Lung microvascular endothelial cell (primary cell): Measurements from ENCODE around the gene KRT77. TPM values are rescaled to one million over a fixed set of nuclear protein-coding genes. Genes with fewer than 3 reads are reported as not detected.
A peak's percentile ranks its signal among the peaks of the same experiment; 100 is the strongest.

Source experiments
- DNase-seq, 2 donors: peaks; one replicate each; pipeline versions ENCODE4 v3.0.0 to v3.0.0-alpha.2; 2010; ENCODE audit warnings: low read depth in 2 of 2
- total RNA-seq: library from RNA; depleted of rRNA; stranded (reverse); fragments of >200 nt; gene quantifications from 2 replicates; pipeline ENCODE4 v1.2.1, GENCODE V29; 2014

Gene KRT77
- total RNA-seq, 1 donor from 2014 or later = not detected

DNA sequence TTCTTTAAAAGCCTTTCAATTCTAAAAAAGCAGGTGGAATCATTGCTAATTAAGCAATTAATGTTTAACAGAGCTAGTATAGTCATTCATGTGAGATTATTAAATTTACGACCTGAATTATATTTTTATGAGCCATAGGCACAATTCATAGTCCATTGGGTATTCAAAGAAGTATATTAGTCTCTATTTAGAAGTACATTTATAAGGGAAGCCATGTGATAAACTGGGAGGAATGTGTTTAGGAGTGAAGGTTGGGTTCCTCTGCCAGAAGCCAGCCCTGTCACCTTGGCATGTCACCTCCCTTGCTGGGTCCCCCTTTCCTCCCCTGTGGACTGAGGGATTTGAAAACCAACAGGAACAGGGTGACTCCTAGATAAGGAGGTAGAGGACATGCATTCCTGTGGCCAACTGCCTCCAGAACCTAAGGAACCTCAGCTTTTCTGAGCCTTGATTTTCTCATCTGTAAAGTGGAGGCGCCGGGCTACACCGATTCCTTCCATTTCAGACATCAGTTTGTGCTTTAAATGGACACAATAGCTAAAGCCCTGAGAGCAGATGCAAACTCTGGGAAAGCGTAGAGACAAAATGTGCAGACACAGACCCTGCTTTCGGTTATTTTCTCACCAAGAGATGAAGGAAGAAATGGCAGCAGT is 45.9 kb downstream of the KRT77 start:
- no peak for DNase-seq

DNA sequence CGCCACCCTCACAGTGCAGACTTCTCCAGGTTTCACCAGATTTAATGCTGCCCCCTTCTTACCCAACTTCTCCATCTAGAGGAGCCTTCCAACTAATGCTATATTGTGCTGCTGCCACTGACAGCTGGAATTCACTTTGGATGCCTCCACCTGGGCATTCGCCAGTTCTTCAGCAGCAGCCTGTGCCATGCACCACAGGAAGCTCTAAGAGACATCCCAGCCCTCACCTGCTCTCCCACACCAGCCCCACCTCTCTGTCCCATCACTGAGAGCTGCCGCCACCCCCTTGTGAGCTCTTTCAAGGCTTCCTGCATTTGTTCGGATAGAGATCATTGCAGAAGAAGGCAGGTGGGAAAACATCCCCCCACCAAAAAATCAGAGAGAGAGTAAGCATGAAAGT is 46.7 kb downstream of the KRT77 start:
- no peak for DNase-seq

DNA sequence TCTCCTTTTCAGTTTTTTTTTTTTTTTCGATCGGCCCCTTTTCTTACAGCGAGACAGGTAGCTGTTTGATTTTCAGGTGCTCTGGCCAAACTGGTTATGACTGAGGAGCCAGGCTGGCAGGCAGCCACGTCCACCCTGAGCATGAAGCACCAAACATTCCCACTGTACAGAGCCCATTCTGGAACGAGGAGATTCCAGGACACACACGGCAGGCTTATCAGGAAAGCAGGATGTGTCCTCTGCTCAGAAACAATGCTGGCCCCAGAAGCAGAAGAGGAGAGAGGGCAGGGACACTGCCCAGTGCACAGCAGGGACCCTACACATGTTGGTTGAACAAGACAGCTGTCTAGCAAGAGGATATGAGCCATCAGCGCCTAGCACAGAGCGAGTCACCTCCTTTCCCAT is 47.6 kb downstream of the KRT77 start:
- DNase-seq = peak in 1 of 2 donors; percentile 60

DNA sequence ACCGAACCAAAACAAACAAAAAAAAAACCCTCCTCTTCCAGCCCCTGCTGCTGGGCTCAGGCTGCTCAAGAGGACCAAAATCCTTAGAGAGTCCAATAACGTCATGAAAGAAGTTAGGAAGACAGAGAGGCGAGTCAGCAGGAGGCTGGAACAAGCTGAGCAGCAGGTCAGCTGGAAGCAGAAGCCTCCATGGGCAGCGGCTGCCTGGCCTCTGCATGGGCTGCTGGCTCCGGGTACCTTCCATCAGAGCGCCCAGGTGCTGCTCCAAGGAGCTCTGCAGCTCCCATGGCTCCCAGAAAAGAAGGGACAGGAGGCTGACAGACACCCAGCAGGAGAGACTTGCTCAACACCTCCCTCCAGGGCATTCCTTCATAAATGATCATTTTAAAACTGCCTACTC is 48.1 kb downstream of the KRT77 start:
- no peak for DNase-seq

DNA sequence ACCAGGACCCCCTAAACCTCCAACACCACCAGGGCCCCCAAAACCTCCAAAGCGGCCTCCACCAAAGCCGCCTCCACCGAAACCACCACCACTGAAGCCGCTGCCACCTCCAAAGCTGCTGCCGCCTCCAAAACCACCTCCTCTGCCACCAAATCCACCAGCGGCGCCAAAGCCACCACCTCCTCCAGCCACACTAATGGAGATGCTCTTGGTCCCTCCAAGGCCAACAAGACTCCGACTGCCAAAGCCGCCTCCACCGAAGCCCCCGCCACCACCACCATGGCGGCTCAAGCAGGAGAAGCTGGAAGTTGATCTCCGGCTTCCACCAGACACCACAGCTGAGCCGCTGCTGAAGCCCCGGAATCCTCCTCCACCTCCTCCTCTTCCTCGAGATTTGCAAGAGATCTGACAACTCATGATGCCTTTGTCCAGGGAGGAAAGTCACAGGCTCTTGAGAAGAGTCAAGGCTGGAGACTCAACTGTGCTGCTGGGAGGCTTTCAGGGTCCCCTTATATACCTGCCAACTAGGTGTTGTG is 51.5 kb downstream of the KRT77 start, which contains the start of gene KRT2:
TSS of gene KRT2 (minus strand) at position 486 of the 536 bp plus-strand sequence. CDS start at position 417, 69 bp downstream.
- DNase-seq = no peak

DNA sequence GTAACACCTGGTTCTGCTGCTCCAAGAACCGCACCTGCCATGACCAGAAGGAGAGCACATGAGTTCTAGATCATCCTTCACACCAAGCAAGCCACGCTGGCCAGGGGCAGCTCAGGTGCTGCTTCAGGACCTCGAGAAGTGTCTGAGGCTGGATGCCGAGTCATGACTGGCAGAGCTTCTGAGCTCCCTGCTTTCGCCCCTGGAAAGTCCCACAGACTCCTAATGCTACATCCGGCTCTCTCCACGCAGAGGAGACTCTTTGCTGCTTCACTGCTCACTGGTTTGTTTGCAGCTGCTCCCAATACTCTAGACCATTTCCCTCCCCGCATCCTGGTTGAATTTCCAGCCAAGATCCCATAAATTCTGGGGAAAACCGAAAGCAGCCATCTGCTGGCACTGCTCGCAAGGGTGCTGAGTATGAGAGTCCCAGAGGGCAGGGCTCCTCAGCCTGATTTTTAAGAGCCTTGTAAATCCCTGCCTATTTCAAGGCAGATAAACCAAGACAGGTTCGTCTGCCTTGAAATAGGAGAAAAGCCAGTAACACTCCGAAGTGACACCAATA is 52.7 kb downstream of the KRT77 start:
- no peak for DNase-seq

DNA sequence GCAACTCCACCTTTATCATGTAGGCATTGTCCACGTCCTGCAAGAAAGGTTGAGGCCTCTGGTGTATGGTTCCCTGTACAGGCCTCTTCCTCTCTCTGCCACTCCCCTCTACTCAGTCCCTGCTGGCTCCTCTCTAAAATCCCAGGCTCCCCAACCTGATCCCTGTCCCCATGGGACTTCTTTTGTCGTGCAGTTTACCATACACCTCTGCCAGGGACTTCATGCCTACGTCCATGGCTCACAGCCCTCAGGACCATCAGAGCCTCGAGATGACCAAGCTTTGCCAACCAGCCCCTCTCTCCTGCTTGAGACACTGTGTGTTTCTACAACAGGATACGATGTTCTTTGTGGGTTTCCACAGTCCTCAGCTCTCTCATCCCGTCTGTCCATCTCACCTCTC is 54.3 kb downstream of the KRT77 start:
- DNase-seq = no peak

DNA sequence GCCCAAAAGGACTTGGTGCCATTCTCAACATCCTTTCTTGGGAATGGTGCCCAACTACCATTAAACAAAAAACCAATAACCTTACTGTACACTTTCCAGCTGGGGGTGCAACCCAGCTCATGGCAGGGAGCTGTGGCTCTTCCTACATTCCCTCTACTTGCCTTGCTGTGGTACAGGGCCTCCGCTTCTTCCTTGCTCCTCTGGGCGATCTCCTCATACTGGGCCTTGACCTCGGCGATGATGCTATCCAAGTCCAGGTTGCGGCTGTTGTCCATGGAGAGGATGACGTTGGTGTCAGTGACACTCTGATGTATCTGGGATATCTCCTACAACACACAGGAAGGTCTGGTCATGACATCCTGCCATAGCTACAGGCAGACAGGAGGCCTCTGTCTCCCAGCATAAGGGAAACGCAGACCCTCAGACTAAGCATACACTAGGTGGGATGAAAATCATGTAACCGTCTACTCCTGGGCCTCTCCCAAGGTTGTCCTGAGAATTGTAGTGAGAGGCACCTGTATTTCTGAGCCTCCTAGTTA is 55.2 kb downstream of the KRT77 start:
- DNase-seq = no peak

DNA sequence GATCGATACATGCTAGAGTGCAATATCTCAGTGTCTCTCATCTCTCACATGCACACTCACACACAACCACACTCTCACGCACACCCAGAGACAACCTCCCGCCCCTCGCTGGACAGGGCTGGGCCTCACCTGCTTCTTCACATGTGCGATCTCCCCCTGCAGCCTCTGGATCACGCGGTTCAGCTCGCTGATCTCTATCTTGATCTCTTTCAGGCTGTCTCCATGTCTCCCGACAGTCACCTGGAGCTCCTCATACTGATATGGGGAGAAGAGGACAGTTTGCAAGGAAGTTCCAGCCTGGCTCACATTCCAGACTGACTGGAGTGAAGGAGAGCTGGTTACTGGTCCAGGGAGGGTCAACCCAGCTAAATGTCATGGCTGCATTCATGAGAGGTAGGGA is 55.7 kb downstream of the KRT77 start:
- no peak for DNase-seq

DNA sequence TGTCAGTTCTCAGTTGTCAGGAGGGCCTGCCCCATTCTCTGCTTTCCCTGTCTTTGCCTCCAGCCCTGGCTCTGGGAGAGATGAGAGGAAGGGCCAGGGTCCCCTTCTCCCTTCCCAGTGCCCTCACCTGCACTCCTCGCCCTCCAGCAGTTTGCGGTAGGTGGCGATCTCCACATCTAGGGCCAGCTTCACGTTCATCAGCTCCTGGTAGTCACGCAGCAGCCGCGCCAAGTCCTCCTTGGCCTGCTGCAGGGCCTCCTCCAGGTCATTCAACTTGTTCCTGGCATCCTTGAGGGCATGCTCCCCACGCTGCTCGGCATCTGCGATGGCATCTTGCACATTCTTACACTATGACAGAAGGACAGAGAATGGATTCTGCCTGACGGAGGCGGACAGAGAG is 56.7 kb downstream of the KRT77 start:
- no peak for DNase-seq

DNA sequence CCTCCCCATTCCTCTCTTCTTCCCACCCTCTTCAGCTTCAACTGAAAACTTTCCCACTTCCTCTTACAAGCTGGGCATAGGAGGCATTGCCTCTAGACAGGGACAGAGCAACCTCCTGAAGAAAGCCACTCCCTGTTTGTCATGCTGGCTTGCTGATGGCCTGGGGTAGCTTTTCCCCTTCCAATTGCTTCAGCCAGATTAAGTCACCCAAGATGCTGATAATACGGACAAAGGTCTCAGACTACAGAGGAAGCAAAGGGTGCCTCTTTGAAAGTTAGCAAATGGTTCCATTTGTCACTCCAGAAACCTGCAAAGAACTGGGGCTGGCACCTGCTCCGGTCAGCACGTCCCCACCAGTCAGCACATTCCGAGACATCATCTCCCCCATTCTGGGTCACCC is 57.3 kb downstream of the KRT77 start:
- DNase-seq = no peak

DNA sequence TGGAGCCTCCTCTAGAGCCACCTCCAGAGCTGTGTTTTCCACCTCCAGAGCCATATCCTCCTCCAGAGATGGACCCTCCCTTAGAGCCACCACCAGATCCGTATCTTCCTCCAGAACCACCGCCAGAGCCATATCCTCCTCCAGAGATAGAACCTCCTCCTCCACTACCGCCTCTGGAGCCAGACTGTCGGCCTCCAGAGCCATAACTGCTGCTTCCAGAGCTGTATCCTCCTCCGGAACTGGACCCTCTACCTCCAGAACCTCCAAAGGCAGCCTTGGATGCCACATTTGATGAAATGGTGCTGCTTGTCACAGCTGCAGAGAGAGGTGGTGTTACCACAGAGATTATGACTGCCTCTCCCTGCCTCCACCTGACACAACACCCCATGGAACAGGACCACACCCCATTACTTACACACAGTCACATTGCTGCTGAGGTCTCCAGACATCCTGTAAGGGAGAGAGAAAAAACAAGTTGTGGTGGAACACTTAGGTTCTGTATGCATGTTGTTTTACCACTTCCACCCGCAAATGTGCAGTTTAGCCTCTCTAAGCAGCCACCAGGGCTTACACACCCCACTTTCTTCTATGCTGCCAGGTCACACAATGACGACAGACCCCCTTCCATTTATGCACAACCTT is 58.1 kb downstream of the KRT77 start:
- DNase-seq = no peak

DNA sequence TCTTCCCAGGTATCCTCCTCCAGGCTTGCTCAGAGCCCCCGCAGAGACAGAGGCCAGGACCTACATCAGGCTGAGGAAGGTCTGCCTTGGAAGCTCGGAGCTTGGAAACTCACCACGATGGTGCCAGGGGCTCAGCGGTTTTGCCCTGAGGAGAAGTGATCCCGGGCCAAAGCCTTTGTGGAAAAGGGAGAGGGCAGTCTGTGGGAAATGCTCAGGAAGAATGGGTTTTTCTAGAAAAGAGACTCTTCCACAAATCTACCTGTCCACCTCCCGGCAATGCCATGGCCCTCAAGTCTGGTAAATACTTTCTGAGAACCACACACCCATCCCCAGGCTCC is 59.3 kb downstream of the KRT77 start:
- no peak for DNase-seq

DNA sequence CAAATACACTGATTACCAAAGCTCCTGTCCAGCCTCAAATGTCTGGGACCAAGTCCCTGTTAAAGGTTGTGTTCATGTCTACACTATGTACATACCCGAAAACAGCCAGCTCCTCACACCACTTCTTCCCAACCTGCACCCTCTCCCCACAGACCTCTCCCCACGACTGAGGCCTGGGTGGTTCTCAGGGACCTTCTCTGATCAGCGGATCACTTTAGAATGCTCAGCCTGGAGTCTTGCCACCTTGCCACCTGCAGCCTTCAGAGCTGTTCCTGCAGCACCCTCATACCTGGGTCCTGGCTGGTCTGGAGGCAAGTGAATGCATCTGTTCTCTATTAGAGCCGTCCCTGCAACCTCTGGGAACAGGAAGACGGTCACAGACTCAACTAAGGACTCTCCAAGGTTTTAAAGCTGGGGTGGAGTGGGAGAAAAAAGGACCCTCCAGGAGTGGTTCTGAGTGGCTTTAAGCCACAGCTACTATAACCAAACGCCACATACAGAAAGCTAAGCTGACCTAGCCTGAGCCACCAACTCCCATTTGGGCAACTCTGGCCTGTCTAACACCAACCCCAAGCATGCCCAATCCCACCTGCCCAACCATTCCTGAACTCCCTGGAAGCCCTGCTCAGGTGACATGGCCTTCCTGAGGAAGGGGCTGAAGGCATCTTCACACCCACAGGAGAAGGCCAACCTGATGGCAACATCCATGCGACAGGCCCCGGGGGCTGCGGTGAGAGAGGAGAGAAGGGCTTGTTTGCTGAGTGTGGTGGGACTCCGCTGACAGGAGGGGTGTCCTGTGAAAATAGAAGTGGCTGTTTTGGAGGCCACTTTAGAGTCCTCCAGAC is 59.9 kb downstream of the KRT77 start:
- no peak for DNase-seq

DNA sequence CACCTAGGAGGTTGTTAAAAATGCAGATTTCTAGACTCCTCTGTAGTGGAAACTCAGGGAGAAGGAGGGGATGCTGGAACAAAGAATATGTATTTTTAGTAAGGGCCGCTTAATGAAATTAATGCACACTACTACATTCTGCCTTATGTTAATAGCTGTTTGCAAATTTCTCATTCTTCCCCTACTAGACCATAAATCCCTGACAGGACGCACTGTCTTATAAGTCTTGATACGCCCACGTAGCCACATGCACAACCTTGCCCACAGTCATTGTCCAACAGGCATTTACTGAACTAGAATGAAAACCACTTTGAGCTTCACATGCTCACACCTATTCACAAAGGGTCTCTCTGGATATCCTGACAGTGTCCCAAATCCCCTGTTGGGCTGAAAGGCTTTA is 61.9 kb downstream of the KRT77 start:
- DNase-seq = no peak

Other genes with a start within 250 kb of the KRT77 start
- gene KRT6C, start 229.7 kb downstream of the KRT77 start, total RNA-seq = not detected in 2 replicates
- not detected in 2 replicates for gene KRT6A, start 210.3 kb downstream of the KRT77 start, total RNA-seq
- not detected in 2 replicates for gene KRT5, start 183.1 kb downstream of the KRT77 start, total RNA-seq
- not detected in 2 replicates for gene KRT71, start 150.4 kb downstream of the KRT77 start, total RNA-seq
- gene KRT74, start 129.7 kb downstream of the KRT77 start, total RNA-seq = not detected in 2 replicates
- gene KRT72, start 102.1 kb downstream of the KRT77 start, total RNA-seq = not detected in 2 replicates
- not detected in 2 replicates for gene KRT73, start 85.0 kb downstream of the KRT77 start, total RNA-seq
- gene KRT2, start 51.3 kb downstream of the KRT77 start, total RNA-seq = not detected in 2 replicates
- gene KRT1, start 23.1 kb downstream of the KRT77 start, total RNA-seq = not detected in 2 replicates
- not detected in 2 replicates for gene KRT76, start 73.8 kb upstream of the KRT77 start, total RNA-seq
- not detected in 2 replicates for gene KRT3, start 92.6 kb upstream of the KRT77 start, total RNA-seq
- gene KRT4, start 110.6 kb upstream of the KRT77 start, total RNA-seq = not detected in 2 replicates
- gene KRT79, start 130.8 kb upstream of the KRT77 start, total RNA-seq = not detected in 2 replicates
- not detected in 2 replicates for gene KRT78, start 145.5 kb upstream of the KRT77 start, total RNA-seq
- 11.3 and 12.6 TPM in 2 replicates for gene KRT8, start 201.6 kb upstream of the KRT77 start, total RNA-seq
- 139 and 162 TPM in 2 replicates for gene KRT18, start 245.6 kb upstream of the KRT77 start, total RNA-seq